HG03520 (cell line): ENCODE data around the gene ZBTB49.
"Not testable (repeated sequence)": the region's sequence is repeated elsewhere in the genome, so short reads cannot be mapped to it uniquely, and the experiment has no call there.

Source experiments
- ATAC-seq: cut with Tn5 transposase; IDR thresholded peaks from one replicate; pipeline ENCODE4 v1.9.1; 2021; ENCODE audit warnings: mild to moderate bottlenecking, moderate library complexity; ENCODE audit not compliant: unreplicated experiment

The ZBTB49 gene

GRCh38 chr4:4289941-4290850 lies at the start of gene ZBTB49, which contains the start of gene LYAR:
TSS of gene ZBTB49 (plus strand) at chr4:4290251. CDS start at chr4:4299946, 9,695 bp downstream.
TSS of gene LYAR (minus strand) at chr4:4290154. CDS start at chr4:4283742, 6,412 bp downstream.
- ATAC-seq, result peak; percentile 84

- ATAC-seq, result no peak
Measured at GRCh38 chr4:4245172-4245571, 44.9 kb upstream of the ZBTB49 start.

- ATAC-seq, result no peak
Measured at GRCh38 chr4:4247696-4248028, 42.4 kb upstream of the ZBTB49 start.

GRCh38 chr4:4248029-4248884 lies 41.8 kb upstream of the ZBTB49 start, which contains the start of gene TMEM128:
TSS of gene TMEM128 (minus strand) at chr4:4248223. CDS start at chr4:4248202, 21 bp downstream.
- ATAC-seq, result peak; percentile 94

GRCh38 chr4:4248885-4249203 lies 41.2 kb upstream of the ZBTB49 start:
- no peak for ATAC-seq

- not testable (repeated sequence) for ATAC-seq
Measured at GRCh38 chr4:4249342-4249741, 40.7 kb upstream of the ZBTB49 start.

GRCh38 chr4:4249866-4250265 lies 40.2 kb upstream of the ZBTB49 start:
- ATAC-seq, result no peak

- ATAC-seq, result no peak
Measured at GRCh38 chr4:4254199-4254598, 35.9 kb upstream of the ZBTB49 start.

GRCh38 chr4:4254666-4255065 lies 35.4 kb upstream of the ZBTB49 start:
- no peak for ATAC-seq

GRCh38 chr4:4256799-4257198 lies 33.3 kb upstream of the ZBTB49 start:
- no peak for ATAC-seq

GRCh38 chr4:4257705-4258104 lies 32.3 kb upstream of the ZBTB49 start:
- ATAC-seq, result not testable (repeated sequence)

- no peak for ATAC-seq
Measured at GRCh38 chr4:4259484-4260100, 30.5 kb upstream of the ZBTB49 start.

- ATAC-seq, result no peak
Measured at GRCh38 chr4:4260185-4260751, 29.8 kb upstream of the ZBTB49 start.

GRCh38 chr4:4267981-4268380 lies 22.1 kb upstream of the ZBTB49 start:
- no peak for ATAC-seq

GRCh38 chr4:4268776-4269175 lies 21.3 kb upstream of the ZBTB49 start:
- ATAC-seq, result no peak

- no peak for ATAC-seq
Measured at GRCh38 chr4:4269331-4269731, 20.7 kb upstream of the ZBTB49 start.

GRCh38 chr4:4269856-4270255 lies 20.2 kb upstream of the ZBTB49 start:
- ATAC-seq, result no peak

GRCh38 chr4:4270529-4270928 lies 19.5 kb upstream of the ZBTB49 start:
- no peak for ATAC-seq

GRCh38 chr4:4271912-4272311 lies 18.1 kb upstream of the ZBTB49 start:
- no peak for ATAC-seq

GRCh38 chr4:4274226-4274625 lies 15.8 kb upstream of the ZBTB49 start:
- ATAC-seq, result no peak

- no peak for ATAC-seq
Measured at GRCh38 chr4:4277531-4277930, 12.5 kb upstream of the ZBTB49 start.
